GM19468 (cell line): Measurements from ENCODE around the gene STEAP1B.
"Not testable (repeated sequence)": the region's sequence is repeated elsewhere in the genome, so short reads cannot be mapped to it uniquely, and the experiment has no call there.

ENCODE experiments used
- ATAC-seq: cut with Tn5 transposase; IDR thresholded peaks from one replicate; pipeline ENCODE4 v1.9.1; 2021; ENCODE audit warnings: mild to moderate bottlenecking, moderate library complexity, moderate number of reproducible peaks; ENCODE audit not compliant: unreplicated experiment; ENCODE audit errors: extremely low read depth

STEAP1B gene

DNA sequence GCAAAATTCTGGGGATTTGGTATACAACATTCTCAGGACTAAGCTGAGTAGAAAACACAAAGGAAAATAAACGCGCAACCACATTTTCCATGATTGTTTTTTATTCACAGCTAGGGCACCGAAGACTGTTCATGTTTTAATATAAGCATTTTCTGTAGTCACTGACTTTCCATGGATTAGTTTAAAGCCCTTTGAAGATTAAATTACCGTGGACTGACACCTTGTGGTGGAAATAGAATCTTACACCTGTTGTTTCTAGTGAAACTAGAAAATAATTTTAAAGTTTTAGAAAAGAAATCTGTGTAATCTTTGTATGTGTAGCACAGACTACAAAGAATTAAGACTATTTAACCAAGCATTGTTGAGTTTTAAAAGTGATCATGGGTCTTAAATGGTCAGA, 1.3 kb upstream of the STEAP1B start:
- ATAC-seq, result not testable (repeated sequence)

DNA sequence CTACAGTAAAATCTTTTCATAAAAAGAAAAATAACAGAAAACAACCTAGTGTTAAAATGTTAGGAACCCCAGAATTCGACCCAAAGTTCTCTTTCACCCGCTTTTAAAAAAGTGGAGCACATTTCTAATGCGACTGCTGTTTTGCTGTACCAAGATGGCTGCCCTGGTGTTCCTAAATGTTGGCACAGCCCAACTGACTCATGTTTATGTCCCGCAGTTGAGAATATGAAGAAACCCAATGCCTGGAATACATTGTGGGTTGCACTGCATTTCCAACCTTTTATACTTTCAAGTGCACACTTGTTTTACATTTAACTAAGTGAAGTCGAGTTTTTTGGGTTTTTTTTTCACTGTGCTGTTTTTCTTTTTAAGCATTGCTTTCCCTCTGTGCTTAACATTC, 944 bp downstream of the STEAP1B start:
- ATAC-seq, result no peak

DNA sequence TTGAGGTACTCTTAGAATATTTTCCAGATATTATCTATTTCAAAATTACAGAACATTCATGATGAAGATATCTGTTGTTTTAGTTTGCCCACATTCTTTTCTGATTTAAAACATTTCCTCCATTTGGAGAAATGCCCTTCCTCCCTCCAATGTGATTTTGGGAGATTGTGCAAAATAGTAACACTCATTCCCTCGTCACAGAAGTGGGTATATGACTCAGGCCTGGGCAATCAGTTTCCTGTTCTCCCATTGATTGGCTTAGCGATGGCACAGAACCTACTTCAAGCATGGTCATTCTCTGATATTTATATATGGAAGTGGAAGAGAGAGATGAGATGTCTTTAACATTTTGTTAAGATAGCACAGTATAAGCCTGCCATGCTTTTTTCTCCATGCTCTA, 3.1 kb downstream of the STEAP1B start:
- not testable (repeated sequence) for ATAC-seq

DNA sequence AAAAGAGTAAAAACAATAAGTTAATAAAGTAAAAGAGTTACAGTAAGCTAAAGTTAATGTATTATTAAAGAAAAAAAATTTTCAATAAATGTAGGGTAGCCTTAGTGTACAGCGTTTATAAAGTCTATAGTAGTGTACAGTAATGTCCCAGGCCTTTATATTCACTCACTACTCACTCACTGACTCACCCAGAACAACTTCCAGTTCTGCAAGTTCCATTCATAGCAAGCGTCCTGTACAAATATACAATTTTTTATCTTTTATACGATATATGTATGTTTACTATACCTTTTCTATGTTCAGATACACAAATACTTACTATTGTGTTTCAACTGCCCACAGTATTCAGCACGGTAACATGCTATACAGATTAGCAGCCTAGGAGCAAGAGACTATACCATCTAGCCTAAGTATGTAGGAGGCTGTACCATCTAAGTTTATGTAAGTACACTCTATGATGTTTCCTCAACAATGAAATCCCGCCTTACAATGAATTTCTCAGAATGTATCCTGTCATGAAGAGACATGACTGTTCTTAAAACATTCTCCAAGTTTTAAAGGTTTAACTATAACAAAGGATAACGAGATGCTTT, 3.6 kb downstream of the STEAP1B start:
- not testable (repeated sequence) for ATAC-seq

DNA sequence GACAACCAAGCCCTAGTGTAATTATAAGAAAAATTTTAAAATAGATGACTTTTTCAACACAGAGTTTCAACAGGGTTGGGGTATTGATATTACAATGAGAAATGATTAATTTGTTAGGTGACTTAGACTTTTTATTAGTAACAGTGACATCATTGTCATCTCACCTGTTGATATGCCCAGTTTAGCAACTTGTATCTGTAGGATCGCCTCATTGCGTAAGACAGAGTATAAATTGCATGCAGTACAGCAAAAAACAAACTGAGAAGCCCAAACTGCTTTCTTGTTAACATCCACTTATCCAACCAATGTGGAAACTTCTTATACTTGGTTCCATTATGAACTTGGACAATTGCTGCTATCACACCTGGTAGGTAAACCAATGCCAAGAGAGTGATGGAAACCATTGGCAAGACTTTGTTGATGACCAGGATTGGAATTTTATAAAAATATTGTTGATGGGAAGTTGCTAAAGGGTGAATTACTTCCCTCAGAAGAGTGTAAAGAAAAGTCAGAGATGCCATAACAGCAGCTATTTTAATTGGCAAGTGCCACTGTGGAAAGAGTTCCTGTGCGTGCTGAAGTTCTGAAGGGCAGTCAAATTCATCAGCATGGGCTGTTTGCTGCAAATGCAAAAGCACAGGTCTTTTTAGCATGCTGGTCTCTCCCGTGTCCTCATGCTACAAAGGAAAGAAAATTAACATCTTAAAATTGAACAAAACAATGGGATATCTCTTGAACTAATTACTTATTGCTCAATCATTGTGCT, 6.6 kb downstream of the STEAP1B start:
- not testable (repeated sequence) for ATAC-seq

DNA sequence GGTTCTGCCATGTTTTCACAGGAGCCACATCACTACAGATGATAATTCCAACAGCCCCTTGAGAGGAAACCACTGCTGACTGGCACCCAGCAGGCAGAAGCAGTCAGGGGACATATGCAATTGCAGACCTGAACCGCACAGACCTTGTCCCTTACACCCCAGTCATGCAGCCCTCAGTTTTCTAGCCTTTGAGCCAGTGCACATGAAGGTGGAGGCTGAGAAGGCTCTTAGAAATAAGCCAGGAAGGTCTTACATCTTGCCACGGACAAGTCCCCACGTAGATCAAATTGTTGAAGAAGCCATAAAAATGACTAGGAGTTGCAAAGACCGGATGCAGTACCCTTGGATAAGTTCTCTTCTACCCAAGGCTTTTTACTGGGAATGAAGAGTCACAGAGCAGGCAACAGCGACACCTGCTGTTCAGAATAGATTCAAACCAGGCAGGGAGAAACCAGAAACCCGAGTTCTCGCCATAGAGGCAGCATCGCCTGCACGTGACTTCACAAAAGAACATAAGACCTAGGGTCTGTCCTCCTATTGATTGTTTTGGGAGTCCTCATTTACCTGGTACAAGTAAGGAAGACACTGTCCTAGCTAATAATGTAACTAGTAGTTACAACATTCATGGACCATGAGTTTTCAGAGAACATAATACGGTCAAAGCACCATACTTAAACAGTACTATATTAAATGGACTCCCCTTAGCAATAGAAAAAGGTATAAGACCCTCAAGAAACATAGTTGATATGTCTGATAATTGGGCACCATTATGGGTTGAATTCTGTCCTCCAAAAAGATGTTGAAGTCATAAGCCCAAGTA, 11.1 kb downstream of the STEAP1B start:
- ATAC-seq, result no peak

DNA sequence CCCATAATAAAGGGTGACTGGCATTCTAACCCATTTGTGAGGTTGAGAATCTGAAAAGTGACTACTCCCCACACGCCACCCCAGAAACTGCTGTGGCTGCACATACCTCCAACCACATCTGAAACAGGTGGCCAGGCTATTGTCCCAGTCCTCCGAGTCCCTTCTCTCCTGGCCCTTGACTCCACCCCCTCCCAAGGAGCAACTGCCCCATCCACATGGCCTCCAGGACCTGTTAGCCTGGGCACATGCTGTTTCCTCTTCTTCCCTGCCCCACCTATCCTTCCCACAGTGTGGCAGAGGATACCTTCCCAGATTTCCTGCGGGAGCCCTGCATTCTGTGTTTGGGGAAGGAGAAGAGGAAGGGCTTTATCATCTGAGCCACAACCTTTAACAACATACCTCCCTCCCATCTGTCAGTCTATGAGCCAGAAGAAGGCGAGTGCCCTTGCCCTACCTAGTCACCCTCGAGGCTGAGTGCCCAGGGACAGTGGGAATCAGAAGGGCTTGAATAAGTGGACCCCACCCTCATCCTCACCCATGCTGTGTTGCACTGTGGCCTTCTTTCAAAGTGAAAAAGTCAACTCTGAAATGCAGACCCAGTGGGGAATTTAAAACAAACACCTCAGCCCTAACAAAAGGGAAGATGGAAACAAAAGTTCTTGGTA, 11.9 kb downstream of the STEAP1B start:
- no peak for ATAC-seq

DNA sequence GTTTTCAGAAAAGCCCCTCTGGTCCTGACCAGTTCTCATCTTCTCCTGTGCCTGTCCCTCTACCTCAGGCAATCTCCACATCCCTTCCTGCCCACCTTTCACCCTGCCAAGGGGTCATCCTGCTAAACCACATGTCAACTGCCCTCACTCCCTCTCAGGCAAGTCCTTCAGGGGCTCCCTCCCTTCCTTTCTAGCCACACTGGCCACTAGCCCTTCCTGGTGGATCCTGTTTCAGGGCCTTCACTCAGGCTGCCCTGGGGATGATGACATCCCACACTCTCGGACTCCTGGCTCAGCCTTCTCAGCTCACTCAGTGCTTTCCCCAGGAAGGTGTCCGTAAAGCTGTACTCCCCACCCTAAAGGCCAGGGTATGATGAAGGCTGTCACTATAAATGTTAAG, 13.4 kb downstream of the STEAP1B start:
- no peak for ATAC-seq

DNA sequence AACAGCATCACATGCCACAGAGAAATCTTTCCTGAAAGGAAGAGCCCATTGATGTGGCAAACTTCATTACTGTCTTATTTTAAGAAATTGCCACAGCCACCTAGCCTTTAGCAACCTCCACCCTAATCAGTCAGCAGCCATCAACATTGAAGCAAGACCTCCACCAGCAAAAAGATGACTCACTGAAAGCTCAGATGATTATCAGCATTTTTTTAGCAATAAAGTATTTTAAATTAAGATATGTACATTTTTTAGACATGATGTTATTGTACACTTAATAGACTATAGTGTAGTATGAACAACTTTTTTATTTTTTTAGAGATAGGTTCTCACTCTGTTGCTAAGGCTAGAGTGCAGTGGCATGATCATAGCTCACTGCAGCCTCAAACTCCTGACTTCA, 14.8 kb downstream of the STEAP1B start:
- ATAC-seq, result no peak

DNA sequence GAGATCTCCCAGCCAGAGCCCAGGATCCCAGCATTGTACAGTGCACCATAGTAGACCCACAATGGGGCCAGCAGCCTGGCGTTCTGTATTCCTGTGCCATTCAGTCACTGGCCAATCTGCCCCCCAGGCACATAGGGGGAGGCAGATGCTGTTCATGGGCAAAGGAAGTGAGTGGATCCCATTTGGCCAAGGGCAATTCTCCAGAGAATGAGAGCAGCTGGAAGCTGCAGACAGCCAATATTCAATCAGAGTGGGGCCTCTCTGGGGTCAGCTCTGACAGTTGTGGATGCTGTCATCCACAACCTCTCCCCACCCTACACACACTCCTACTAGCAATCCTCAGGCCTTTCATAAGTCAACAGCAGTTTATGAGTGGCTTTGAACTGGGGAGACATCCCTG, 17.5 kb downstream of the STEAP1B start:
- ATAC-seq, result no peak

DNA sequence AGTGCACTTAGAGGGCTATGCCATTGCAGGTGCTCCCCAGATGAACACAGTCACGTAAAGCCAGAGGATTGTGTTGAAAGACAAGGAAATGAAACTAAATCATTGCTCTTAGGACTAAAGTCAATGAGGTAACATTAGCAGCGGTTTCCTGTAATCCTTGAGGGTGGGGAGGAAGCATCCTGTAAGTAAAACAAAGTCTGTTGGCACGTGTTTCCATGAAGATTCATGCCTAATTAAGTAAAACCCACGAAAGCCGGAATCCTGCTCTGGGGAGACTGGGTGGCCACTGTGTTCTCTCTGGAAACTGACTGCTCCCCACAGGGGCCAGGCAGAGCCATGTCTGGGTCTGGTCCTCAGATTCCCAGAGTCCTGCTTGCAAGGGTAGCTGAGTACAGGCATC, 18.3 kb downstream of the STEAP1B start:
- peak; percentile 38 for ATAC-seq

DNA sequence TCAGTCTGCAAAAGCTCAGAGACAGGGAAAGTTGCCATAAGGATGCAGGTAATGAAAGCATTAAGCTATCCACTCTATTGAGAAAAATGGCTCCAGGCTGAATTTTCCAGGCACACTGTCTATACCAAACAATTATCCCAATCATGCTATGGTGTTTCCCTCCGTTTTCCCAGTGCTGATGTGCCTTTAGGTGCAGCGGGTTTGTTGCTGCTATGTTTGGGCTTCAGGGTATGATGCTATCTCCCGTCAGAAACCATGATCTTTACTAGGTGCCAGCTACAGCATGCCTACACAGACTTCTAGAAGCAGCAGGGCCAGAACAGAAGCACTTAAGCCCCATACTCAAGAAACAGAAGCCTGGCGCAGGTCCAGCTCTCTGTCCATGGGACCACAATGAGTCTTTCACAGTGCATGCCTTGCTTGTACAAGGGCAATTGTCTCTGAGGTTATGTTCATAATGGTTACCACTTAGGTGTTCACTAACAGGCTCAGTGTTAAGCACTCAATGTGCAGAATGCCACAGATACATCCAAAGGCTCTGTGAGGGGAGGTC, 19.4 kb downstream of the STEAP1B start:
- no peak for ATAC-seq

DNA sequence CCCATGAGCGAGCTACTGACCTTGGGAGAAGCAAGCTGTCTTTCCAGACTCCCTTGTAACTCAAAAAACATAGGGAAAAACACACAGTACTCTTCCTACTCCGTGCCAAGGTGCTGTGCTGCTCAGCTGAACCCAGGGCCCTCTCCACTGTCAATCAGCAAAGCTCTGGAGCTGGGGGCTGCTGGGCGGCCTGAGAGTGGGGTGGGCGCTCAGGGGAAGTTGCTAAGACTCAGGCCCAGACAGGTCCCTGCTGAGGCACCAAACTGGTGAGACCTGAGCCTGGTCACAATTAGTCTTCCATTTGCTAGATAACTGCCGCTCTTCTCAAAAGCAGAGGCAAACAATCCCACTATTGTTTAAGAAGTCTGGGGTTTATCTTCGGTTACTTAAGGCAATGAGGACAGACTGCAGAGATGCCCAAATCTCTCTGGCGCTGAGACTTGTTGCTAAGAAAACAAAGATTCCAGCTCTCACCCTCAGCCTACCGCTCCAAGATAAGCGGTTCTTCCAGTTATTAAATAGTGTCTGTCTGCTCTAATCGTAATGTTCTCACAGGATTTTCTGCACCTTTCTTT, 22.0 kb downstream of the STEAP1B start:
- no peak for ATAC-seq

DNA sequence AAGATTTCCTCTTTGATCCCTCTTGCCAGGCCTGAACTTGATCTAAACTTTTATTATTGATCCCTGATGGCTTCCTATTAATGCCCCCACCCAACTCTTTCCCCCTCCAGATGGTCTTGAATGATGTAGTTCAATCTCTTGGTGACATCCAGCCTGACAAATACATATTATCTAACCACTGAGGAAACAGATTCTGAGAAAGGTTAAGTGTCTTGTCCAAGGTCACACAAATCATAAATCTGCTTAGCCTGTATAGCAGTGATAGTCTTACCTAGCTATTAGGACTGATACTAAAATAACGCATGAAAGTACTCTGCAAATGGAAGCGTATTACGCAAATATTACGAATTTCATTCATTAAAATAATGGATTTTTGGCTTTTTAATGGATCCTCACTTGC, 22.7 kb downstream of the STEAP1B start:
- no peak for ATAC-seq

DNA sequence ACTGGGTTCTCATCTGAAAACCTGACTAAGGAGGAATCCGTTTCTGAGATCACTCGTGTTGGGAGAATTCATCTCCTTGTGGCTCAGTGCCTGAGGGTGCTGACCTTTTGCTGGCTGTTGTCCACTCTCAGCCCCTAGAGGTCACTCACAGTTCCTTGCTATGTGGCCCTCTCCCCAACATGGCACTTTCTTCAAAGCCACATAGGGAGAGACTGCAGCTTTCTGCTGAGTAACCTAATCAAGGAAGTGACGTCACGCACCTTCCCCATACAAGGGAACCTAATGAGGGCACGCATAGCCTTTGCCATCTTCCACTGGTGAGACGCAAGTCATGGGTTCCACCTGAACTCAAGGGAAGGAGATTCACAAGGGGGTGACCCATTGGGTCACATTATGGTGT, 23.2 kb downstream of the STEAP1B start:
- no peak for ATAC-seq

DNA sequence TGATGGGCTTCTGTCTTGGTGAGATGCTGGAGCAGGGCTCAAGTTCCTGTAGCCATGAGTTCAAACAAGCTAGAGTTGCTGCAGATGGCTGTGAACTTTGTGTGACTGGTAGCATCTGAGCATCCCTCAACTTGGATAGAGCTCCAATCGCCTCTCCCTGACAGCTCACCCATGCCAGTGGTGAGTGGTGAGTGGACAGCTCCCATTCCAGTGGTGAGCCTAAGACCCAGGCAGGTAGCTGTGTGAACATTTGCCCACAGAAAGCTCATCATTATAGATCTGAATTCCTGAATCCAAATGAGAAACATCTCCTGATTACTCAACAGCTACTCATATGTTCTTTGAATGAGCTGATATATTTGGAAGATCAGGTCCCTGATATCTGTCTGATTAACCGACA, 25.3 kb downstream of the STEAP1B start:
- ATAC-seq, result no peak

DNA sequence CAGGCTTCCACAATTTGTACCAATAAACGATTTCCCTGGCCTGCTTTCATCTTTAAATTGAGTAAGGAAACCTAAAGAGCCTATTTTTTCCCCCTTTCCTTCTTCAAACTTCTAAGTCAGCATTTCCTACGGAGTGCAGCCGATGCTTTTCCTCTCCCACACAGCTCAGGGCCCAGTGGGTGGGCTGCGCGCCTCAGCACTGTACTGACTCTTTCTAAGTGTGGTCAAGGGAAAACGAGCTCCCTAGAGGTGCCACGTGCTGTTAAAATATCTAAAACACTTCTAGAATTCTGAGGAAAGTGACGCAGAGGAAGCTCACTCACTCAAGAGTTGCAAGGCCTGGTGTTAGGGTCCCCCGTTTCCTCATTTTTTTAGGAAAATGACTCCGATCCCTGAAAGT, 29.0 kb downstream of the STEAP1B start:
- no peak for ATAC-seq

DNA sequence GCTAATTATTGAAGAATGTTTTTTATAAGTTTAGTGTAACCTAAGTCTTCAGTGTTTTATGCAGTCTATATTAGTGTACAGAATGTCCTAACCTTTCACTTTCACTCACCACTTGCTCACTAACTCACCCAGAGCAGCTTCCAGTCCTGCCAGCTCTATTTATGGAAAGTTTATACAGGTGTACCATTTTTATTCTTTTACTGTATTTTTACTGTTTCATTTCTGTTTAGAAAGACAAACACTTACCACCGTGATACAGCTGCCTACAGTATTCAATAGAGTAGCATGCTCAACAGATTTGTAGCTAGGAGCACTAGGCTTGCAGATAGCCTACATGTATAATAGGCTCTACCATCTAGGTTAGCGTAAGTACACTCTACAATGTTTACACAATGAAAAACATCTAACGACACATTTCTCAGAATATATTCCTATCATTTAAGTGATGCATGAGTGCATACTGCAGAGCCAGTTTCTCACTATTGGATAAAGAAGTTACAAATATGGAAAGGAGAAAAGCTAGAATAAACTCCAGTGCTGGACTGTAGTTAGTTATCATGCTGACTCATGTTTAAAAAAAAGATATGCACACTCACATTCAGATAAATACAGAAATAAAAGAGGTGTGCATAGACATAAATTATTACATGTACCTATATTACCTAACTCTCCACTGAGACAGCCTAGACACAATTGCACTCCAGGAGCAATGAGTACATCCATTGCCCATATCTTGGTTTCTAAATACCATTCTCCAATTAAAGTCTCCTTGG, 30.4 kb downstream of the STEAP1B start:
- no peak for ATAC-seq

DNA sequence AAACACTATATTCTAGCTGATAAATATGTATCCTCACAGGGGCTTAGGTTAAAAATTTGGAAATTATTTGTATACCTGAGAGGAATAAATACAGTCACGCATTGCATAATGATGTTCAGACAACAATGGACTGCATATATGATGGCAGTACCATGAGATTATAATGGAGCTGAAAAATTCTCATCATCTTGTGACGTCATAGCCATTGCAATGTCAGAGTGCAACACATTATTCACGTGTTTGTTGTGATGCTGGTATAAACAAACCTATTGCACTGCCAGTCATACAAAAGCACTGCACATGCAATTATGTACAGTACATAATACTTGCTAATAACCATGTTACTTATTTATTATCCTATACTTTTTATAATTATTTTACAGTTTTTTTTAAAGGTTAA, 31.4 kb downstream of the STEAP1B start:
- no peak for ATAC-seq
